Nephron progenitor cell (in vitro differentiated cells): ENCODE results near the gene ALPK3.
A peak's percentile ranks its signal among the peaks of the same experiment; 100 is the strongest.
"Not testable (repeated sequence)": the region's sequence is repeated elsewhere in the genome, so short reads cannot be mapped to it uniquely, and the experiment has no call there.

Experiments
- DNase-seq: peaks from one replicate; pipeline ENCODE4 v3.0.0; 2021
- H3K27ac Mint-ChIP-seq: 2 replicates; pipeline ENCODE4 v1.8.0; 2021; ENCODE audit warnings: mild to moderate bottlenecking, moderate library complexity, mixed read lengths
- H3K27me3 Mint-ChIP-seq: 2 replicates; pipeline ENCODE4 v1.8.0; 2021; ENCODE audit warnings: mild to moderate bottlenecking, low read depth, mixed read lengths; ENCODE audit not compliant: poor library complexity
- H3K36me3 Mint-ChIP-seq: 2 replicates; pipeline ENCODE4 v1.8.0; 2021; ENCODE audit warnings: low read depth, mixed read lengths
- H3K4me1 Mint-ChIP-seq: 2 replicates; pipeline ENCODE4 v1.8.0; 2021; ENCODE audit warnings: mixed read lengths
- H3K4me3 Mint-ChIP-seq: 2 replicates; pipeline ENCODE4 v1.8.0; 2021; ENCODE audit warnings: mild to moderate bottlenecking, moderate library complexity, mixed read lengths
- H3K9me3 Mint-ChIP-seq: 2 replicates; pipeline ENCODE4 v1.8.0; 2021; ENCODE audit warnings: mild to moderate bottlenecking, moderate library complexity, mixed read lengths
- CTCF ChIP-seq: fragments of 200-600 bp; sonication (generic); IDR thresholded peaks from 2 replicates; pipeline ENCODE4 v1.5.0; 2021; ENCODE audit warnings: antibody characterized with exemption

Gene ALPK3

DNA sequence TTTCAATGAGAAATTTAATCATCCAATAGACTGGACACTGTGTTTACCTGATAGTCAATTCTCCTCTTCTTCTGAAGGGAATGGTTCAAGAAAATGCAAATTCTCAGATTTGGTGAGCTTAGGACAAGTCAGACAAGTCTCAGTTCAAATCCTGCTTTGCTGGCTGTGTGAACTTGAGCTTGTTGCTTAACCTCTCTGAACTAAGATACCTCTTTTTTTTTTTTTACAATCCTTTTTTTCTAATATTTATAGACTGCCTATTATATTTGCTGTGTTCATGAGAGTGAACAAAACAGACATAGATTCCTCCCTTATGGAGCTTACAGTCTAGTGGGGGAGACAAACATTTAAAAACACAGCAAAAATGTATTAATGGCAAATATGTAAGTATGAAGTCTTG, 59.1 kb downstream of the ALPK3 start:
- Mint-ChIP-seq H3K27ac (no peak overlapping the region), H3K36me3 (no peaks in the 10 kb centered on the region), H3K4me1 (peaks cover 28% of the 10 kb centered on the region), H3K27me3 (peaks cover 14% of the 10 kb centered on the region), H3K4me3 (no peak overlapping the region), H3K9me3 (no peaks in the 10 kb centered on the region)
- no peak for TF ChIP-seq CTCF
- no peak for DNase-seq

DNA sequence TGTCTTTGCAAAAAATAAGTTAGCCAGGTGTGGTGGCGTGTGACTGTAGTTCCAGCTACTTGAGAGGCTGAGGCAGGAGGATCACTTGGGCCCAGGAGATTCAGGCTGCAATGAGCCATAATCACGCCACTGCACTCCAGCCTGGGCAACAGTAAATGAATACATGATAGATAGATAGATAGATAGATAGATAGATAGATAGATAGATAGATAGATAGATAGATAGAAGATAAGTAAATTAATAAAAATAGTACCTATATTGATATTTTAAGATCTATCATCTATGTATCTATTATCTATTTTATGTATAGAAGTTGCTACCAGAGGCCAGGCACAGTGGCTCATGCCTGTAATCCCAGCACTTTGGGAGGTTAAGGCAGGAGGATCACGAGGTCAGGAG, 60.5 kb downstream of the ALPK3 start:
- Mint-ChIP-seq H3K4me1 (peaks cover 28% of the 10 kb centered on the region), H3K27me3 (peaks cover 20% of the 10 kb centered on the region)
- H3K36me3 Mint-ChIP-seq, H3K4me3 Mint-ChIP-seq, H3K9me3 Mint-ChIP-seq, H3K27ac Mint-ChIP-seq, DNase-seq: not testable (repeated sequence)

GRCh38 chr15:84878504-84878903, 61.3 kb downstream of the ALPK3 start:
- peak; percentile 43 for DNase-seq
- Mint-ChIP-seq H3K4me3 (no peak overlapping the region), H3K27me3 (peaks cover 23% of the 10 kb centered on the region), H3K9me3 (no peaks in the 10 kb centered on the region), H3K4me1 (peaks cover 28% of the 10 kb centered on the region), H3K36me3 (no peaks in the 10 kb centered on the region), H3K27ac (no peak overlapping the region)
- peak; percentile 36 for TF ChIP-seq CTCF

GRCh38 chr15:84879088-84879780, 62.1 kb downstream of the ALPK3 start:
- H3K27ac Mint-ChIP-seq = no peak overlapping the region

DNA sequence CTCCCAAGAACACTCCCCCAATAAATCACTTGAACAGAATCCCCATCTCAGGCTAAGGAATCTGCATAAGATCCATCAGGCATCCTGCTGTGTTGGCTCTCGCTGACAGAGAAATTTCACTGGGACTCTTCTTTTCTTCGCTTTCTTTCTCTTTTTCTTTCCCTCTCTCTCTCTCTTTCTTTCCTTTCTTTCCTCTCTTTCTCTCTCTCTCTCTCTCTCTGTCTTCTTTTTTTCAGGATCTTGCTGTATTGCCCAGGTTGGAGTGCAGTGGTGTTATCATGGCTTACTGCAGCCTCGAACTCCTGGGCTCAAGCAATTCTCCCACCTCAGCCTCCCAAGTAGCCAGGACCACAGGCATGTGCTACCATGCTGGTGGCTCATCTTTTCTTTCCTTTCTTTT, 62.9 kb downstream of the ALPK3 start:
- Mint-ChIP-seq H3K4me1 (peaks cover 18% of the 10 kb centered on the region), H3K27me3 (peaks cover 20% of the 10 kb centered on the region), H3K36me3 (no peaks in the 10 kb centered on the region), H3K4me3 (no peak overlapping the region), H3K9me3 (no peaks in the 10 kb centered on the region), H3K27ac (no peak overlapping the region)
- TF ChIP-seq CTCF = no peak
- DNase-seq = no peak

More at GRCh38 chr15:84879088-84879780, 62.1 kb downstream of the ALPK3 start:
- Mint-ChIP-seq H3K9me3 (no peaks in the 10 kb centered on the region), H3K4me3 (no peak overlapping the region), H3K4me1 (peaks cover 23% of the 10 kb centered on the region), H3K27me3 (peaks cover 20% of the 10 kb centered on the region), H3K36me3 (no peaks in the 10 kb centered on the region)
- DNase-seq = no peak
- no peak for TF ChIP-seq CTCF

GRCh38 chr15:84880822-84881519, 63.8 kb downstream of the ALPK3 start:
- H3K9me3 Mint-ChIP-seq = no peaks in the 10 kb centered on the region
- peaks cover 12% of the 10 kb centered on the region for H3K4me1 Mint-ChIP-seq
- no peak overlapping the region for H3K4me3 Mint-ChIP-seq
- H3K27me3 Mint-ChIP-seq = peaks cover 23% of the 10 kb centered on the region
- no peak for DNase-seq
- TF ChIP-seq CTCF = no peak
- H3K36me3 Mint-ChIP-seq = no peaks in the 10 kb centered on the region
- no peak overlapping the region for H3K27ac Mint-ChIP-seq
